Putamen (tissue), 1 donor: Measurements from ENCODE around the gene CAP2.
A peak's percentile ranks its signal among the peaks of the same experiment; 100 is the strongest.
"Not testable (repeated sequence)": the region's sequence is repeated elsewhere in the genome, so short reads cannot be mapped to it uniquely, and the experiment has no call there.

Experiments
- DNase-seq: peaks from one replicate; pipeline ENCODE4 v3.0.0-alpha.2; 2016; ENCODE audit warnings: low spot score

The CAP2 gene

GRCh38 chr6:17580518-17581048 lies 187.2 kb downstream of the CAP2 start:
- peak; percentile 33 for DNase-seq

- not testable (repeated sequence) for DNase-seq
Measured at GRCh38 chr6:17581282-17581681, 187.9 kb downstream of the CAP2 start.

GRCh38 chr6:17583811-17584210 lies 190.4 kb downstream of the CAP2 start:
- DNase-seq = no peak

GRCh38 chr6:17584241-17584803 lies 190.9 kb downstream of the CAP2 start:
- DNase-seq = peak; percentile 83

- no peak for DNase-seq
Measured at GRCh38 chr6:17585766-17586490, 192.5 kb downstream of the CAP2 start.

GRCh38 chr6:17586623-17587022 lies 193.2 kb downstream of the CAP2 start:
- not testable (repeated sequence) for DNase-seq

GRCh38 chr6:17588011-17588410 lies 194.6 kb downstream of the CAP2 start:
- DNase-seq = no peak

GRCh38 chr6:17589406-17590096 lies 196.2 kb downstream of the CAP2 start:
- no peak for DNase-seq

GRCh38 chr6:17591287-17591686 lies 197.9 kb downstream of the CAP2 start:
- DNase-seq = no peak

GRCh38 chr6:17593246-17593645 lies 199.9 kb downstream of the CAP2 start:
- DNase-seq = no peak

- DNase-seq = no peak
Measured at GRCh38 chr6:17596085-17596484, 202.7 kb downstream of the CAP2 start.

- peak; percentile 95 for DNase-seq
Measured at GRCh38 chr6:17599877-17600526, 206.6 kb downstream of the CAP2 start, which contains the start of gene FAM8A1. TSS of gene FAM8A1 (plus strand) at chr6:17600302. CDS start at chr6:17600410, 108 bp downstream.

- peak; percentile 29 for DNase-seq
Measured at GRCh38 chr6:17600527-17601385, 207.4 kb downstream of the CAP2 start.

- no peak for DNase-seq
Measured at GRCh38 chr6:17601386-17601703, 207.9 kb downstream of the CAP2 start.

GRCh38 chr6:17602888-17603287 lies 209.5 kb downstream of the CAP2 start:
- no peak for DNase-seq

GRCh38 chr6:17606606-17607005 lies 213.2 kb downstream of the CAP2 start:
- DNase-seq = no peak
